Neural progenitor cell (in vitro differentiated cells): ENCODE data around the gene MAP7. TPM values are rescaled to one million over a fixed set of nuclear protein-coding genes. Genes with fewer than 3 reads are reported as not detected.
A peak's percentile ranks its signal among the peaks of the same experiment; 100 is the strongest.

Experiments used
- DNase-seq: peaks from one replicate; pipeline ENCODE4 v3.0.0-alpha.2; 2016; ENCODE audit warnings: low spot score
- H2AFZ ChIP-seq: fragments of 200-600 bp; sonication (generic); replicated peaks from 2 replicates; pipeline ENCODE4 v1.6.1; 2016; ENCODE audit warnings: antibody characterized with exemption
- H3F3A ChIP-seq: fragments of 200-600 bp; sonication (generic); 2 replicates; pipeline ENCODE4 v1.6.1; 2016; ENCODE audit warnings: antibody characterized with exemption, low read depth
- H3K27ac ChIP-seq: fragments of 200-600 bp; sonication (generic); 2 replicates; pipeline ENCODE4 v1.5.1; 2016; ENCODE audit warnings: mild to moderate bottlenecking
- H3K27me3 ChIP-seq: fragments of 200-600 bp; sonication (generic); 2 replicates; pipeline ENCODE4 v1.6.1; 2016; ENCODE audit warnings: mild to moderate bottlenecking, moderate library complexity
- H3K36me3 ChIP-seq: fragments of 200-600 bp; sonication (generic); 2 replicates; pipeline ENCODE4 v1.5.1; 2016
- H3K4me1 ChIP-seq: fragments of 200-600 bp; sonication (generic); 2 replicates; pipeline ENCODE4 v1.6.1; 2016; ENCODE audit warnings: mixed run types
- H3K4me2 ChIP-seq: fragments of 200-600 bp; sonication (generic); 2 replicates; pipeline ENCODE4 v1.6.1; 2016
- H3K4me3 ChIP-seq: fragments of 200-600 bp; sonication (generic); 2 replicates; pipeline ENCODE4 v1.5.1; 2016
- H3K79me2 ChIP-seq: fragments of 200-600 bp; sonication (generic); 2 replicates; pipeline ENCODE4 v1.6.1; 2016; ENCODE audit warnings: low read depth
- H3K9ac ChIP-seq: fragments of 200-600 bp; sonication (generic); 2 replicates; pipeline ENCODE4 v1.6.1; 2016
- H3K9me3 ChIP-seq: fragments of 200-600 bp; sonication (generic); 2 replicates; pipeline ENCODE4 v1.5.1; 2016; ENCODE audit warnings: low read depth
- H4K20me1 ChIP-seq: fragments of 200-600 bp; sonication (generic); 2 replicates; pipeline ENCODE4 v1.6.1; 2016; ENCODE audit warnings: low read depth
- H3K27ac Mint-ChIP-seq: 3 replicates; pipeline ENCODE4 v1.8.0; 2021; ENCODE audit warnings: mixed read lengths
- H3K27me3 Mint-ChIP-seq: 2 replicates; pipeline ENCODE4 v1.8.0; 2022; ENCODE audit warnings: low read depth, mild to moderate bottlenecking, inconsistent platforms, moderate library complexity, mixed read lengths; ENCODE audit not compliant: insufficient read depth
- H3K36me3 Mint-ChIP-seq: 3 replicates; pipeline ENCODE4 v1.8.0; 2021; ENCODE audit warnings: mixed read lengths
- H3K4me1 Mint-ChIP-seq: 3 replicates; pipeline ENCODE4 v1.8.0; 2021; ENCODE audit warnings: mixed read lengths
- H3K4me3 Mint-ChIP-seq: 3 replicates; pipeline ENCODE4 v1.8.0; 2021; ENCODE audit warnings: mild to moderate bottlenecking, moderate library complexity, mixed read lengths
- H3K9me3 Mint-ChIP-seq: 3 replicates; pipeline ENCODE4 v1.8.0; 2020; ENCODE audit warnings: mixed read lengths
- CTCF ChIP-seq: fragments of 200-600 bp; sonication (generic); IDR thresholded peaks from 2 replicates; pipeline ENCODE4 v1.5.1; 2017; ENCODE audit warnings: antibody characterized with exemption, mild to moderate bottlenecking
- EZH2 ChIP-seq: fragments of 200-600 bp; sonication (generic); IDR thresholded peaks from 2 replicates; pipeline ENCODE4 v1.6.1; 2017; ENCODE audit warnings: antibody characterized with exemption, mild to moderate bottlenecking, moderate library complexity
- EZH2phosphoT487 ChIP-seq: fragments of 200-600 bp; sonication (generic); IDR thresholded peaks from 2 replicates; pipeline ENCODE4 v1.6.1; 2017; ENCODE audit warnings: antibody characterized with exemption
- total RNA-seq: library from RNA; depleted of rRNA; stranded (reverse); fragments of >200 nt; gene quantifications from 2 replicates; pipeline ENCODE4 v1.2.3, GENCODE V29; 2015; ENCODE audit warnings: low replicate concordance

MAP7 gene
- total RNA-seq, 1 donor from 2014 or later: 9.0 TPM

GRCh38 chr6:136529710-136530109 is 20.5 kb downstream of the MAP7 start:
- Histone ChIP-seq H3K9ac (no peak overlapping the region), H3K9me3 (no peaks in the 10 kb centered on the region), H4K20me1 (no peaks in the 10 kb centered on the region), H3K4me1 (peaks cover 48% of the 10 kb centered on the region), H2AFZ (no peak overlapping the region), H3K4me2 (no peak overlapping the region), H3K27me3 (no peaks in the 10 kb centered on the region), H3K4me3 (no peak overlapping the region), H3K36me3 (no peaks in the 10 kb centered on the region), H3K27ac (no peak overlapping the region), H3F3A (peaks cover 18% of the 10 kb centered on the region), H3K79me2 (no peaks in the 10 kb centered on the region)
- peaks cover 2% of the 10 kb centered on the region for H3K27me3 Mint-ChIP-seq
- no peaks in the 10 kb centered on the region for H3K9me3 Mint-ChIP-seq
- DNase-seq: no peak
- H3K4me3 Mint-ChIP-seq: no peak overlapping the region
- H3K36me3 Mint-ChIP-seq: no peaks in the 10 kb centered on the region
- TF ChIP-seq EZH2phosphoT487 (no peak), CTCF (no peak)
- H3K4me1 Mint-ChIP-seq: peaks cover 54% of the 10 kb centered on the region
- H3K27ac Mint-ChIP-seq: no peak overlapping the region

- Mint-ChIP-seq H3K36me3 (no peaks in the 10 kb centered on the region), H3K9me3 (no peaks in the 10 kb centered on the region), H3K4me1 (peaks cover 49% of the 10 kb centered on the region), H3K27ac (no peak overlapping the region), H3K4me3 (no peak overlapping the region), H3K27me3 (peaks cover 2% of the 10 kb centered on the region)
- Histone ChIP-seq H2AFZ (no peak overlapping the region), H3K4me1 (peaks cover 43% of the 10 kb centered on the region), H4K20me1 (no peaks in the 10 kb centered on the region), H3K27ac (no peak overlapping the region), H3K9me3 (no peaks in the 10 kb centered on the region), H3K4me3 (no peak overlapping the region), H3K27me3 (no peaks in the 10 kb centered on the region), H3K79me2 (peaks cover 4% of the 10 kb centered on the region), H3K36me3 (no peaks in the 10 kb centered on the region), H3K4me2 (no peak overlapping the region), H3F3A (peaks cover 18% of the 10 kb centered on the region), H3K9ac (no peak overlapping the region)
- no peak for DNase-seq
- no peak for TF ChIP-seq CTCF
- no peak for TF ChIP-seq EZH2
- no peak for TF ChIP-seq EZH2phosphoT487
Observed at GRCh38 chr6:136528477-136528876, 21.7 kb downstream of the MAP7 start.

- Mint-ChIP-seq H3K27ac (no peak overlapping the region), H3K27me3 (peaks cover 2% of the 10 kb centered on the region), H3K36me3 (no peaks in the 10 kb centered on the region), H3K4me1 (peaks cover 45% of the 10 kb centered on the region), H3K4me3 (no peak overlapping the region), H3K9me3 (no peaks in the 10 kb centered on the region)
- TF ChIP-seq EZH2phosphoT487: no peak
- TF ChIP-seq EZH2: no peak
- no peak for TF ChIP-seq CTCF
- Histone ChIP-seq H3K36me3 (no peaks in the 10 kb centered on the region), H3K79me2 (peaks cover 4% of the 10 kb centered on the region), H3K4me2 (peak overlapping the region; percentile 60), H3K27ac (no peak overlapping the region), H3K27me3 (no peaks in the 10 kb centered on the region), H3K4me3 (no peak overlapping the region), H3F3A (peaks cover 18% of the 10 kb centered on the region), H3K9ac (no peak overlapping the region), H3K4me1 (peaks cover 43% of the 10 kb centered on the region), H2AFZ (peak overlapping the region; percentile 17), H4K20me1 (no peaks in the 10 kb centered on the region), H3K9me3 (no peaks in the 10 kb centered on the region)
- DNase-seq: no peak
Observed at GRCh38 chr6:136527831-136528230, 22.4 kb downstream of the MAP7 start.

- Histone ChIP-seq H3K4me1 (peaks cover 43% of the 10 kb centered on the region), H3K79me2 (peaks cover 4% of the 10 kb centered on the region), H3K4me2 (peak overlapping the region; percentile 60), H4K20me1 (no peaks in the 10 kb centered on the region), H3K27ac (no peak overlapping the region), H2AFZ (peak overlapping the region; percentile 26), H3F3A (peaks cover 18% of the 10 kb centered on the region), H3K9me3 (no peaks in the 10 kb centered on the region), H3K36me3 (no peaks in the 10 kb centered on the region), H3K4me3 (no peak overlapping the region), H3K9ac (no peak overlapping the region), H3K27me3 (no peaks in the 10 kb centered on the region)
- no peaks in the 10 kb centered on the region for H3K36me3 Mint-ChIP-seq
- peaks cover 45% of the 10 kb centered on the region for H3K4me1 Mint-ChIP-seq
- no peaks in the 10 kb centered on the region for H3K9me3 Mint-ChIP-seq
- peak overlapping the region; percentile 65 for H3K4me3 Mint-ChIP-seq
- H3K27ac Mint-ChIP-seq: peak overlapping the region; percentile 74
- DNase-seq: no peak
- no peak for TF ChIP-seq EZH2
- no peak for TF ChIP-seq CTCF
- no peak for TF ChIP-seq EZH2phosphoT487
- H3K27me3 Mint-ChIP-seq: peaks cover 2% of the 10 kb centered on the region
Observed at GRCh38 chr6:136526937-136527336, 23.3 kb downstream of the MAP7 start.
